HG03159 (cell line): Measurements from ENCODE around the gene ANKRD55.
"Not testable (repeated sequence)": the region's sequence is repeated elsewhere in the genome, so short reads cannot be mapped to it uniquely, and the experiment has no call there.

ENCODE experiments used
- ATAC-seq: cut with Tn5 transposase; IDR thresholded peaks from one replicate; pipeline ENCODE4 v1.9.1; 2021; ENCODE audit warnings: mild to moderate bottlenecking, moderate library complexity; ENCODE audit not compliant: unreplicated experiment

The ANKRD55 gene

GRCh38 chr5:56253924-56254323 is 20.8 kb upstream of the ANKRD55 start:
- ATAC-seq: no peak

DNA sequence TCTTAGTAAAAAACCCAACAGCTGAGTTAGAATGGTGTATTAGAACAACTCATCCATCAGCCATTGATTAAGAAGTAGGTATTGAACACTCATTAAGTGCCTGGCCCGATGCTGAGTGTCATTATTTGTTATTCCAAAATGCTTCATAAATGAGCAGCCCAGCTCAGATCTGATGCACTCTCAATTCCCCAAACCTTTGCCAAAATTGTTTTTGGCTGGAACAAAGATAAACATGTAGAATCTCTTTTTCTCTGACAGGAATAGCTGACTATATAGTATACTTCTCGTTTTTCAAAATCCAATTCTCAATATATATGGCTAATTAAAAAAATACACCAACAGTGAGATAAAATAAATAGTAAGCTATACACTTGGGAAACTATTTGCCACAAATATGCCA is 20.0 kb upstream of the ANKRD55 start:
- no peak for ATAC-seq

GRCh38 chr5:56251918-56252553 is 18.9 kb upstream of the ANKRD55 start:
- ATAC-seq: no peak

- ATAC-seq: no peak
These were observed 18.3 kb upstream of the ANKRD55 start for GRCh38 chr5:56251440-56251839.

GRCh38 chr5:56250011-56250410 is 16.9 kb upstream of the ANKRD55 start:
- ATAC-seq: no peak

GRCh38 chr5:56249085-56249484 is 16.0 kb upstream of the ANKRD55 start:
- ATAC-seq: not testable (repeated sequence)

- ATAC-seq: no peak
These were observed 14.5 kb upstream of the ANKRD55 start for GRCh38 chr5:56247592-56247991.

DNA sequence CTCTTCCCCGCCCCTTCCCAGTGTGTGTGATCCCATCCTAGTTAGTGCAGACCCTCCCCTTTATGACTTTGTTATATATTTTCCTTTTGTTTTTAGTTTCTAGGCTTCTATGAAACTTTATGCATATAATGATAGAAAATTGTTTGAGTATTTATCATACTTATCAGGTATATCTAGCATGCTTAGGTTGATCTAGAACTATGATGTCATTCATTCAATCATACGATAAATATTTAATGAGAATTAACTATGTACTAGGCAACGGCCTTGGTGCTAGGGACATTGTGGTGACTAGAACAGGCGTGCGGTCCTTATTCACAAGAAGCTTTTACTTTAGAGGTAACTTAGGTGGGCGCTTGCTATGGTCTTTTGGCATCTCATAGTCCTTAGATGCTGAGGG is 13.6 kb upstream of the ANKRD55 start:
- ATAC-seq: no peak

GRCh38 chr5:56245481-56245880 is 12.4 kb upstream of the ANKRD55 start:
- no peak for ATAC-seq

DNA sequence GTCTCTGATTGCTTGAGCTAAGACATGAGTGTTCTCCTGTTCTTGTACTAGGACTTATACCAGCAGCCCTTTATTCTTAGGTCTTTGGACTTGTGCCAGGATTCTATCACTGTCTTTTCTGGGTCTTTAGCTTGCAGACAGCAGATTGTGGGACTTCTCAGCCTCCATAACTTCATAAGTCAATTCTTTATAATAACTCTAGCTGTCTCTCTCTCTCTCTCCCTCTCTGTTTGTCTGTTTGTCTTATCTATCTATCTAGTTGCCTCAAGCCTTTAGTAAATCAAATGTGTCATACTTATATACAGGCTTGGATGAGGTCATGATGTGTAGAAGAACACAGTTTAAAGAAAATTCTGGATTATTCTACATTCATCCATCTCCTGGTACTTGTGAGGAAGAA is 11.5 kb upstream of the ANKRD55 start:
- no peak for ATAC-seq

DNA sequence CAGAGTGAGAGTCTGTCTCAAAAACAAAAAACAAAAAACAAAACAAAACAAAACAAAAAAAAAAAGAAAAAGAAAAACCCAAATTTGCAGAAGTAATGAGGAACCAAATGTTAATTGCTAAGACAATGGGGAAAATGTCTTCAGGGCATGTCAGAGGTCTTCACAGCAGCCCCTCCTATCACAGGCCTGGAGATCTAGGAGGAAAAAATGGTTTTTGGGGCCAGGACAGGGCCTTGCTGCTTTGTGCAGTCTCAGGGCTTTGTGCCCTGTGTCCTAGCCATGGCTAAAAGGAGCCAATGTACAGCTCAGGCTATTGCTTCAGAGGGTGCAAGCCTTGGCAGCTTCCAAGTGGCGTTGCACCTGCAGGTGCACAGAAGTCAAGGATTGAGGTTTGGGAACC is 9.1 kb upstream of the ANKRD55 start:
- ATAC-seq: not testable (repeated sequence)

DNA sequence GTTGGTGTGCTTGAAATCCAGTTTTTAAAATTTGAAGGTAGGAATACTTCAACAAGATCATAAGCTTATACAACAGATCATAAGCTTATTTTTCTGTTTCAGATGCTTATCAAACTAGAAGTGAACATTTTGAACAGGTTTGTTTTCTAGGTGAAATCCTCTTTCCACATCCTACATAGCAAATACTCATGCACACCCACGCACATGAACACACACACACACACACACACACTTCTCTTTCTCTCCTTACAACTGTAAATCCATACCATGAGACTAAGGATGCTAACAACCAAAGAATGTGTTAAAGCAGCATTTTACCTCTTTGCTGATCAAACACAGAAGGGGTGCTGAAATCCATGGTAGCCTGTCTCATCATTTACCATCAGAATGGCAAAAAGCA is 592 bp downstream of the ANKRD55 start:
- ATAC-seq: no peak

- ATAC-seq: no peak
These were observed 2.6 kb downstream of the ANKRD55 start for GRCh38 chr5:56230576-56230975.

DNA sequence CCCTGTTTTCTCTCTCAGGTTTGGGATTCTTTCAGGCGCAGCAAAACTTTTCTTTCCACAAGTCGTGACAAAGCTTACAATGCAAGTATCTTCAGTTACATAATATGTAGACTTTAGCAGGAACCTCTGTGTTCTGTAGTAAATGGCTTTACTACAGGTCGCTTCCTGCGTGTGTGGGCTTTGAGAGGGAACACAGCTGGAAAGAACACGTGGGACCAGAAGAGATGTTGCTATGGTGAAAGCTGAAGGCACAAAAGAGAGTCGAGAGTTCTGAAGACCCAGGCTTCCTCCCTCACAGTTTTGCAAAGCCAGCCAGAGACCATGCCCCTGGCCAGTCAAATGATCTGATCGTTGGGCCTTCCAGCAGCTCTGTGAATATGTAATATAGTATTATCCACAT is 4.0 kb downstream of the ANKRD55 start:
- no peak for ATAC-seq

- no peak for ATAC-seq
These were observed 4.5 kb downstream of the ANKRD55 start for GRCh38 chr5:56228631-56229030.

DNA sequence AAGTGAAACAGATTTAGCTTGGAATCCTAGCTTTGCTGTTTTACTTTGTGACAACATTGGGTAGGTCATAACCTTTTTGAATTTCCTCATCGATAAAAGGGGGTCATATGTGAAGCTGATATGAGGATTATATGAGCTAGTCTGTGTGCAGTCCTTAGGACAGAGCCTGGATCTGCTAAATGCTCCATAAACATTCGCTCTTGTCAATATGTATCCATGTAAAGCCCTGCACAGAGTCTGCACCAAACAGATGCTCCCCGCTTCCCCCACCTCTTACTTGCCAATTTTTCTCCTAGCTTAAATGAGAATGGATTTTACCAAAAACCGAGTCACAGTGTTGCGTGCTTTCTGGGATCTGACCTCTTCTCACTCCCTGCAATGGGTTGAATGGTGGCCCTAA is 5.4 kb downstream of the ANKRD55 start:
- ATAC-seq: no peak

DNA sequence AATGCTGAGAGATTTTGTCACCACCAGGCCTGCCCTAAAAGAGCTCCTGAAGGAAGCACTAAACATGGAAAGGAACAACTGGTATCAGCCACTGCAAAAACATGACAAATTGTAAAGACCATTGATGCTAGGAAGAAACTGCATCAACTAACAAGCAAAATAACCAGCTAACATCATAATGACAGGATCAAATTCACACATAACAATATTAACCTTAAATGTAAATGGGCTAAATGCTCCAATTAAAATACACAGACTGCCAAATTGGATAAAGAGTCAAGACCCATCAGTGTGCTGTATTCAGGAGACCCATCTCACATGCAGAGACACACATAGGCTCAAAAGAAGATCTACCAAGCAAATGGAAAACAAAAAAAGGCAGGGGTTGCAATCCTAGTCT is 9.8 kb downstream of the ANKRD55 start:
- ATAC-seq: not testable (repeated sequence)

DNA sequence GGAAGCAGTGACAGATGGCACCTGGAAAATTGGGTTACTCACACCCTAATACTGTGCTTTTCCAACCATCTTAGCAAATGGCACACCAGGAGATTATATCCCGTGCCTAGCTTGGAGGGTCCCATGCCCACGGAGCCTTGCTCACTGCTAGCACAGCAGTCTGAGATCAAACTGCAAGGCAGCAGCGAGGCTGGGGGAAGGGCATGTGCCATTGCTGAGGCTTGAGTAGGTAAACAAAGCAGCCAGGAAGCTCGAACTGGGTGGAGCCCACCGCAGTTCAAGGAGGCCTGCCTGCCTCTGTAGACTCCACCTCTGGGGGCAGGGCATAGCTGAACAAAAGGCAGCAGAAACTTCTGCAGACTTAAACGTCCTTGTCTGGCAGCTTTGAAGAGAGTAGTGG is 11.5 kb downstream of the ANKRD55 start:
- ATAC-seq: not testable (repeated sequence)

GRCh38 chr5:56215019-56215830 is 17.9 kb downstream of the ANKRD55 start:
- ATAC-seq: no peak

DNA sequence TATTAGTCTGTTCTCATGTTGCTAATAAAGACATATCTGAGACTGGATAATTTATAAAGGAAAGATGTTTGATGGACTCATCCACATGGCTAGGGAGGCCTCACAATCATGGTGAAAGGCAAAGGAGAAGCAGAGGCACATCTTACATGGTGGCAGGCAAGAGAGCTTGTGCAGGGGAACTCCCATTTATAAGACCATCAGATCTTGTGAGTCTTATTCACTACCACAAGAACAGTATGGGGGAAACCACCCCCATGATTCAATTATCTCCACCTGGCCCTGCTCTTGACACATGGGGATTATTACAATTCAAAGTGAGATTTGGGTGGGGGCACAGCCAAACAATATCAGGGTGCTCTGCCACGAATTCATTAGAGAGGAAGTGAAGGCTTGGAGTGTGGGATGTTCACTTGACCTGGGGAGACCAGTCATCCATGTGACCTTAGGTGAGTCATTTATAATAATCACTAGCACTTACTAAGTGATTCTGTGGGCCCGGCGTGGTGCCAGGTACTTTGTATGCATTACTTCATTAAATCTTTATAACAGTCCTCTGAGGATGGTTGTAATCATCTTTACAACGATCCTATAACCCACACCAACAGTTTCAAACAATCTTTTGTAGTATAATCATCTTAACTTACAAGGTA is 19.1 kb downstream of the ANKRD55 start:
- ATAC-seq: not testable (repeated sequence)

- ATAC-seq: no peak
These were observed 20.8 kb downstream of the ANKRD55 start for GRCh38 chr5:56212130-56212879.
